GM23248 (cell line): Measurements from ENCODE around the gene GUCY1B1. TPM values are rescaled to one million over a fixed set of nuclear protein-coding genes. Genes with fewer than 3 reads are reported as not detected.
A peak's percentile ranks its signal among the peaks of the same experiment; 100 is the strongest.
"Not testable (repeated sequence)": the region's sequence is repeated elsewhere in the genome, so short reads cannot be mapped to it uniquely, and the experiment has no call there.

Experiments
- DNase-seq: peaks from one replicate; pipeline ENCODE4 v3.0.0-alpha.2; 2015
- H2AFZ ChIP-seq: fragments of 200-600 bp; sonication (generic); 2 replicates; pipeline ENCODE4 v1.6.1; 2016; ENCODE audit warnings: antibody characterized with exemption
- H3F3A ChIP-seq: fragments of 200-600 bp; sonication (generic); 2 replicates; pipeline ENCODE4 v1.6.1; 2016; ENCODE audit warnings: mild to moderate bottlenecking, antibody characterized with exemption, mixed run types; ENCODE audit not compliant: insufficient read depth
- H3K27ac ChIP-seq: fragments of 200-600 bp; sonication (generic); 2 replicates; pipeline ENCODE4 v1.5.1; 2016; ENCODE audit warnings: mild to moderate bottlenecking
- H3K27me3 ChIP-seq: fragments of 200-600 bp; sonication (generic); replicated peaks from 2 replicates; pipeline ENCODE4 v1.6.1; 2016; ENCODE audit warnings: mild to moderate bottlenecking; ENCODE audit not compliant: insufficient read depth
- H3K36me3 ChIP-seq: fragments of 200-600 bp; sonication (generic); 2 replicates; pipeline ENCODE4 v1.6.1; 2016; ENCODE audit warnings: low read depth, mild to moderate bottlenecking
- H3K4me1 ChIP-seq: fragments of 200-600 bp; sonication (generic); 2 replicates; pipeline ENCODE4 v1.6.1; 2016; ENCODE audit warnings: mild to moderate bottlenecking; ENCODE audit not compliant: insufficient read depth
- H3K4me2 ChIP-seq: fragments of 200-600 bp; sonication (generic); one replicate; pipeline ENCODE4 v1.6.1; 2016; ENCODE audit warnings: mild to moderate bottlenecking; ENCODE audit not compliant: unreplicated experiment
- H3K4me3 ChIP-seq: fragments of 200-600 bp; sonication (generic); 2 replicates; pipeline ENCODE4 v1.5.1; 2016; ENCODE audit warnings: mild to moderate bottlenecking
- H3K79me2 ChIP-seq: fragments of 200-600 bp; sonication (generic); 2 replicates; pipeline ENCODE4 v1.6.1; 2016; ENCODE audit warnings: mild to moderate bottlenecking; ENCODE audit not compliant: insufficient read depth
- H3K9ac ChIP-seq: fragments of 200-600 bp; sonication (generic); 2 replicates; pipeline ENCODE4 v1.6.1; 2016; ENCODE audit warnings: mild to moderate bottlenecking
- H3K9me2 ChIP-seq: fragments of 200-600 bp; sonication (generic); 2 replicates; pipeline ENCODE4 v1.6.1; 2016; ENCODE audit warnings: mixed run types, mild to moderate bottlenecking, moderate library complexity; ENCODE audit not compliant: insufficient read depth
- H3K9me3 ChIP-seq: fragments of 200-600 bp; sonication (generic); one replicate; pipeline ENCODE4 v1.6.1; 2017; ENCODE audit warnings: low read depth
- H4K20me1 ChIP-seq: fragments of 200-600 bp; sonication (generic); 2 replicates; pipeline ENCODE4 v1.6.0; 2016; ENCODE audit not compliant: insufficient read depth
- EZH2 ChIP-seq: fragments of 200-600 bp; sonication (generic); IDR thresholded peaks from 2 replicates; pipeline ENCODE4 v1.6.1; 2018; ENCODE audit warnings: antibody characterized with exemption, mild to moderate bottlenecking; ENCODE audit not compliant: insufficient read depth, poor library complexity, severe bottlenecking
- EZH2phosphoT487 ChIP-seq: fragments of 200-600 bp; sonication (generic); IDR thresholded peaks from 2 replicates; pipeline ENCODE4 v1.6.1; 2018; ENCODE audit warnings: antibody characterized with exemption, moderate library complexity, mild to moderate bottlenecking, low read depth; ENCODE audit not compliant: insufficient read depth
- WGBS, 2 experiments: methylation state at CpG; one replicate each; pipeline ENCODE4 v1.1.6; 2015 to 2017; ENCODE audit warnings: low lambda C conversion rate in 2 of 2, low coverage in 1 of 2; ENCODE audit errors: missing lambda C conversion rate in 2 of 2; 5-methylcytosine and 5-hydroxymethylcytosine counted together
- in situ Hi-C: fragments of 300-500 bp; cut with MboI; formaldehyde crosslinking; loops from 2 replicates; pipeline ENCODE4 v1.15.0; 2020
- polyA plus RNA-seq: library from polyadenylated mRNA; unstranded; fragments of >200 nt; fragmentation: Nextera tagmentation; extraction: Ambion mirVana; gene quantifications from 2 replicates; pipeline ENCODE4 v1.2.1, GENCODE V29; 2016
- total RNA-seq: library from RNA; depleted of rRNA; stranded (reverse); fragments of >200 nt; shearing (Covaris generic); gene quantifications from 2 replicates; pipeline ENCODE4 v1.2.3, GENCODE V29; 2014

Gene GUCY1B1
- total and polyA plus RNA-seq, 2 experiments from 2014 or later = 0.56 to 2.1 TPM

GRCh38 chr4:155795991-155796390 is 37.2 kb downstream of the GUCY1B1 start:
- DNase-seq = peak; percentile 46
- H2AFZ ChIP-seq = no peak overlapping the region
- in situ Hi-C loops = no loop called here
- WGBS, 2 experiments = 38 to 46% methylated on average over 3 of the region's 3 CpGs
- no peaks in the 10 kb centered on the region for H4K20me1 ChIP-seq
- no peak overlapping the region for H3K9ac ChIP-seq
- no peaks in the 10 kb centered on the region for H3K79me2 ChIP-seq
- H3K9me2 ChIP-seq = no peaks in the 10 kb centered on the region
- H3F3A ChIP-seq = no peaks in the 10 kb centered on the region
- H3K4me1 ChIP-seq = no peaks in the 10 kb centered on the region
- TF ChIP-seq EZH2 (no peak), EZH2phosphoT487 (no peak)
- no peaks in the 10 kb centered on the region for H3K9me3 ChIP-seq
- H3K4me2 ChIP-seq = no peak overlapping the region
- H3K4me3 ChIP-seq = no peak overlapping the region
- H3K27me3 ChIP-seq = no peaks in the 10 kb centered on the region
- no peaks in the 10 kb centered on the region for H3K36me3 ChIP-seq
- H3K27ac ChIP-seq = no peak overlapping the region

DNA sequence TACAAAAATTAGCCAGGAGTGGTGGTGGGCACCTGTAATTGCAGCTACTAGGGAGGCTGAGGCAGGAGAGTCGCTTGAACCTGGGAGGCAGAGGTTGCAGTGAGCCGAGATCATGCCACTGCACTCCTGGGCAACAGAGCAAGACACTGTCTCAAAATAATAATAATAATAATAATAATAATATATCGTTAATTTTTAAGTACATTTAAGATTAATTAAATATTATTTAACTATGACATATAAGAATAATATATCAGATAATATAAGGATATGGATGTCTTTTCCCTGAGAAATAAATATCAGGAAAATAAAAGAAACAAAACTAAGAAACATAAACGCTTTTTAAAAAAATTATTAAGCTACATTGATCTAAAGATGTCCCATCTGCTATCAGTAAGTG is 38.8 kb downstream of the GUCY1B1 start:
- H3K4me1 ChIP-seq, H3K36me3 ChIP-seq, H3K9me3 ChIP-seq, H3K9me2 ChIP-seq, H3F3A ChIP-seq, H3K27me3 ChIP-seq, DNase-seq, H2AFZ ChIP-seq, H3K27ac ChIP-seq, H4K20me1 ChIP-seq, H3K4me2 ChIP-seq, H3K79me2 ChIP-seq, H3K4me3 ChIP-seq, in situ Hi-C loops, H3K9ac ChIP-seq: not testable (repeated sequence)
- 95 to 97% methylated on average over 4 of the region's 4 CpGs for WGBS, 2 experiments

GRCh38 chr4:155799116-155799793 is 40.4 kb downstream of the GUCY1B1 start:
- no peaks in the 10 kb centered on the region for H3F3A ChIP-seq
- whole genome bisulfite sequencing, 2 experiments = 5 to 7% methylated on average over 5 of the region's 5 CpGs
- no peaks in the 10 kb centered on the region for H3K79me2 ChIP-seq
- H2AFZ ChIP-seq = peak overlapping the region; percentile 35; the same call in 1 of the 2 replicates
- in situ Hi-C loops = no loop called here
- peak; percentile 52 for DNase-seq
- no peak overlapping the region for H3K9ac ChIP-seq
- H3K4me3 ChIP-seq = peak overlapping the region; percentile 33; the same call in 1 of the 2 replicates
- no peaks in the 10 kb centered on the region for H3K9me2 ChIP-seq
- H4K20me1 ChIP-seq = no peaks in the 10 kb centered on the region
- H3K36me3 ChIP-seq = no peaks in the 10 kb centered on the region
- no peaks in the 10 kb centered on the region for H3K9me3 ChIP-seq
- no peaks in the 10 kb centered on the region for H3K4me1 ChIP-seq
- H3K4me2 ChIP-seq = peak overlapping the region; percentile 38
- no peaks in the 10 kb centered on the region for H3K27me3 ChIP-seq
- no peak overlapping the region for H3K27ac ChIP-seq
- TF ChIP-seq EZH2phosphoT487 = no peak
- no peak for TF ChIP-seq EZH2

DNA sequence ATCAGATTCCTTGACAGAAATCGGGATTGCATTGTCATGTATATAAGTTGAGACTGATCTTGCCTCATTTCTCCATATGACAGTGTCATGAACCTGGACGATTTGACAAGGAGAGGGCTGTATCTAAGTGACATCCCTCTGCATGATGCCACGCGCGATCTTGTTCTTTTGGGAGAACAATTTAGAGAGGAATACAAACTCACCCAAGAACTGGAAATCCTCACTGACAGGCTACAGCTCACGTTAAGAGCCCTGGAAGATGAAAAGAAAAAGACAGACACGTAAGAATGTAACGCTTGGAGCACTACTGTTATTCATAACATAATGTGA is 40.9 kb downstream of the GUCY1B1 start:
- Histone ChIP-seq H3K4me1 (no peaks in the 10 kb centered on the region), H3K27ac (no peak overlapping the region), H3K9ac (no peak overlapping the region), H2AFZ (peak overlapping the region; percentile 35; the same call in 1 of the 2 replicates), H4K20me1 (no peaks in the 10 kb centered on the region), H3K36me3 (no peaks in the 10 kb centered on the region), H3K9me2 (no peaks in the 10 kb centered on the region), H3K4me3 (no peak overlapping the region; the same call in 1 of the 2 replicates), H3K79me2 (no peaks in the 10 kb centered on the region), H3F3A (no peaks in the 10 kb centered on the region), H3K27me3 (no peaks in the 10 kb centered on the region), H3K4me2 (no peak overlapping the region), H3K9me3 (no peaks in the 10 kb centered on the region)
- TF ChIP-seq EZH2 = no peak
- TF ChIP-seq EZH2phosphoT487 = no peak
- 44 to 45% methylated on average over 8 of the region's 8 CpGs for WGBS, 2 experiments
- DNase-seq = no peak
- in situ Hi-C loops = no loop called here
